ENCODE data around the gene LRMDA.

DNA sequence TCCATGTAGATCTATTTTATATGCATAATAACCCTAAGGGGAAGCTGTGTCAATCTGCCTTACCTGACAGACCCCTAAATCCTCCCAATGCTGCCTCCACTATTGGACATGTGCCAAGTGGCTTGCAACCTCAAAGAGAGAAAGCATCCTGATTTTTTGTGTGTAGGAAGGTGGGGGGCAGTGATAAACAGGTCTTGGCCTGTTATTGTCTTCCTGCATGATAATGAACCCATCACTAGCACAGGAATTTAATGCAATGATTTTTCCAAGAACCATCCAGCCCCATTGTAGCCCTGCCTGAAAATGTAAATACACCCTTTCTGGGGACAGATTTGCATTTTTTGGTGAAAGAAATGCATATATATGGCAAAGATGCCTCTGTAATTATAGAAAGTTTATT, 850.2 kb downstream of the LRMDA start:
- TF ChIP-seq TCF7 (IDR thresholded peaks at IDR 0.05; ENCODE audit: borderline replicate concordance) (no peak), SMAD5 (IDR thresholded peaks at IDR 0.05; ENCODE audit: low read depth) (no peak), HDGF (IDR thresholded peaks at IDR 0.05) (no peak), YBX1 (IDR thresholded peaks at IDR 0.05) (no peak)
- TF ChIP-seq, protein P1, sequence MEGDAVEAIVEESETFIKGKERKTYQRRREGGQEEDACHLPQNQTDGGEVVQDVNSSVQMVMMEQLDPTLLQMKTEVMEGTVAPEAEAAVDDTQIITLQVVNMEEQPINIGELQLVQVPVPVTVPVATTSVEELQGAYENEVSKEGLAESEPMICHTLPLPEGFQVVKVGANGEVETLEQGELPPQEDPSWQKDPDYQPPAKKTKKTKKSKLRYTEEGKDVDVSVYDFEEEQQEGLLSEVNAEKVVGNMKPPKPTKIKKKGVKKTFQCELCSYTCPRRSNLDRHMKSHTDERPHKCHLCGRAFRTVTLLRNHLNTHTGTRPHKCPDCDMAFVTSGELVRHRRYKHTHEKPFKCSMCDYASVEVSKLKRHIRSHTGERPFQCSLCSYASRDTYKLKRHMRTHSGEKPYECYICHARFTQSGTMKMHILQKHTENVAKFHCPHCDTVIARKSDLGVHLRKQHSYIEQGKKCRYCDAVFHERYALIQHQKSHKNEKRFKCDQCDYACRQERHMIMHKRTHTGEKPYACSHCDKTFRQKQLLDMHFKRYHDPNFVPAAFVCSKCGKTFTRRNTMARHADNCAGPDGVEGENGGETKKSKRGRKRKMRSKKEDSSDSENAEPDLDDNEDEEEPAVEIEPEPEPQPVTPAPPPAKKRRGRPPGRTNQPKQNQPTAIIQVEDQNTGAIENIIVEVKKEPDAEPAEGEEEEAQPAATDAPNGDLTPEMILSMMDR (IDR thresholded peaks at IDR 0.05 in 2 of 3, conservative IDR thresholded peaks at IDR 0.05 in 1 of 3; ENCODE audit: control insufficient read depth in 2 of 3, extremely low read depth in 1 of 3, insufficient read depth in 1 of 3, low read depth in 3 of 3, low read length in 3 of 3): no peak

Data from GM12878 (cell line).